Hippocampal formation (tissue), 2 donors: ENCODE results near the gene RBM20.
"Not testable (repeated sequence)": the region's sequence is repeated elsewhere in the genome, so short reads cannot be mapped to it uniquely, and the experiment has no call there.

ENCODE experiments used
- DNase-seq, 2 donors: peaks; one replicate each; lab custom pipeline; 2025; lab: John Stamatoyannopoulos, UW

The RBM20 gene

GRCh38 chr10:110764793-110765512, 120.8 kb downstream of the RBM20 start:
- no peak for DNase-seq

DNA sequence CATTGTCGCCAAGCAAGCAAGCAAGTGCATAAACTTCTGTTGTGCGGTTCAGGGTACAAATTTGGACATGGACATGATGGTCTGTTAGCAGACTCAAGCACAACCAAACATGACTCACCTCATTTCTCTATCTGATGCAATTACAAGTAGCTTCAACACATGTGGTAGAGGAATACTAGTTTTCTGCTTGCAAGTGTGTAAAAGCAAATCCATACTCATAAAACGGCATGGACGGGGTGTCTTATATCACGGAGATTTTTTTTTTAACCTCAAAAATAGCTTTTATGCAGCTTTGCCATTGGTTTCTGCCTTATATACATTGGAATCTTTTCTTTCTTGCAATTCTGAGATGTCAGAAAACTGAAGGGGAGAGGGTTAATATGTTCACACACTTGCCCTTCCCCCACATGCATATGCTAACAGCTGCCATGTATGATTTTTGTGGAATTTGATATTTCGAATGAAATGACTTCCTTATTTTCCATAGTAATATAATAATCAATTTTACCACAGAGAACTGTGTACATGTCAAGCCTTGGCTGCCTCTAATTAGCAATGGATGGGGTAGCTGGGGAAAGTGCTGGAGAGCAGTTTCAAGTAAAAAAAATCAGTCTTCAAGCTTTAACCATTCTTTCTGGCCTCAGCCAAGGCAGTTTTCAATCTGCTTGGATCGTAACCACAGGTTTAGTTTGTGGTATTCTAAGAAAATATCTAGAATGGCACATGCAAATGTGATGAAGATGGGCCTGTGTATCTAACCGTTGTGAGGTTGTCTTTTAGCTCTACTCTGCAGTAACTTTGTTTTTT, 121.6 kb downstream of the RBM20 start:
- no peak for DNase-seq

DNA sequence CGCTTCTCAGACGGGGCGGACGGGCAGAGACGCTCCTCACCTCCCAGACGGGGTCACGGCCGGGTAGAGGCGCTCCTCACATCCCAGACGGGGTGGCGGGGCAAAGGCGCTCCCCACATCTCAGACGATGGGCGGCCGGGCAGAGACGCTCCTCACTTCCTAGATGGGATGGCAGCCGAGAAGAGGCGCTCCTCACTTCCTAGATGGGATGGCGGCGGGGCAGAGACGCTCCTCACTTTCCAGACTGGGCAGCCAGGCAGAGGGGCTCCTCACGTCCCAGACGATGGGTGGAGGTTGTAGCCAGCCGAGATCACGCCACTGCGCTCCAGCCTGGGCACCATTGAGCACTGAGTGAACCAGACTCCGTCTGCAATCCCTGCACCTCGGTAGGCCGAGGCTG, 123.5 kb downstream of the RBM20 start:
- DNase-seq: not testable (repeated sequence)

DNA sequence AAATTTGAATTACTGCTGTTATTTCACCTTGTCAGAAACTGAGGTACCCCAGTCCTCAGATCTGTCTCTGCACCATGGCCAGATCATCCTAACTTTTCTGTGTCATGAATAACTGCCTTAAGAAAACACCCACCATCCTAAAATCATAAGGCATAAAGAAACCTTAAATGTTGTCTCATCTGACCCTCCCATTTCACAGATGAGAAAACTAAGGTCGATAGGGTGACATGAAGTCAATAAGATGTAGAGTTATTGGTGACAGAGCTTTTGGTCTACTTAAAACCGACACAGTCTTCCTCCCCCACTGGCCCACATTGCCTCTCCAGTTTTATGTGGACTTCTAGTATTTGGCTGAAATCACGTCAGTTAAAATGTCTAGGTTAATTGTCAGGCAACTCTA, 126.1 kb downstream of the RBM20 start:
- DNase-seq: no peak

DNA sequence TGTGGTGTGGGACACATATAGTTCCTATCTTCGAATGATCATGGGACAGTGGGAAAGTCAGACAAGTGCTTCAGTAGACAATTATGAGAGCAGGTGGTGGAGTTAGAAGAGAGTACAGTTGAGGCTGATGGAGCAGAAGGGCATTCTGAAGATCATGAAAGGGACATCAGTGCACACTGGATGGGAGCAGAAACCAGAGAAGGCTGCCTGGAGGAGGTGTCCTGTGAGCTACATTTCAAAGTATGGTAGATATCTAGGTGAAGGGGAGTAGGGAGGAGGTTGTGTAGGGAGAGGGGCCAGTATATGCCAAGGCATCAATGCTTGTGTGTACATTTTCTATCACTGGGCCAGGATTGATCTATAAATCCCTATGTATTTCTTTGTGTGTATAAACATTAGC, 127.3 kb downstream of the RBM20 start:
- no peak for DNase-seq

DNA sequence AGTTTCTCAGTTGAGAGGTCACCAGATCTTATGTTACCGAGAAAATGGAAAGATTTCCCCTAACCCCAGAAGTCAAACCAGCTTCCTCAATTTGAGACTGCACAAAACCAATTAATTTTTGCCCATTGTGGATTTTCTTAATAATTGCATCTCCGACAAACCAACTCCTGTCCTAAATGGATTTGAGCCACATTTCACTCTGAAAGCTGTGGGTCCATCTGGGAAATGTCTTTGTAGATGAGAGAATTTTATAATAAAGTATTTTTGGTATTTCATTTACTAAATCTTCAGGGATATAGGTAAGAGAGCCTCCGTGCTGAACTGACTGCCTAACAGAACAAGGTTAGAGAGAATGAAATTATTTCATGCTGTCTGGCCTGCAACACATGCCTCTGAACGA, 127.9 kb downstream of the RBM20 start:
- DNase-seq: no peak

- DNase-seq: no peak
Measured at GRCh38 chr10:110772454-110773025, 128.4 kb downstream of the RBM20 start.

GRCh38 chr10:110773693-110774068, 129.5 kb downstream of the RBM20 start:
- DNase-seq: no peak

DNA sequence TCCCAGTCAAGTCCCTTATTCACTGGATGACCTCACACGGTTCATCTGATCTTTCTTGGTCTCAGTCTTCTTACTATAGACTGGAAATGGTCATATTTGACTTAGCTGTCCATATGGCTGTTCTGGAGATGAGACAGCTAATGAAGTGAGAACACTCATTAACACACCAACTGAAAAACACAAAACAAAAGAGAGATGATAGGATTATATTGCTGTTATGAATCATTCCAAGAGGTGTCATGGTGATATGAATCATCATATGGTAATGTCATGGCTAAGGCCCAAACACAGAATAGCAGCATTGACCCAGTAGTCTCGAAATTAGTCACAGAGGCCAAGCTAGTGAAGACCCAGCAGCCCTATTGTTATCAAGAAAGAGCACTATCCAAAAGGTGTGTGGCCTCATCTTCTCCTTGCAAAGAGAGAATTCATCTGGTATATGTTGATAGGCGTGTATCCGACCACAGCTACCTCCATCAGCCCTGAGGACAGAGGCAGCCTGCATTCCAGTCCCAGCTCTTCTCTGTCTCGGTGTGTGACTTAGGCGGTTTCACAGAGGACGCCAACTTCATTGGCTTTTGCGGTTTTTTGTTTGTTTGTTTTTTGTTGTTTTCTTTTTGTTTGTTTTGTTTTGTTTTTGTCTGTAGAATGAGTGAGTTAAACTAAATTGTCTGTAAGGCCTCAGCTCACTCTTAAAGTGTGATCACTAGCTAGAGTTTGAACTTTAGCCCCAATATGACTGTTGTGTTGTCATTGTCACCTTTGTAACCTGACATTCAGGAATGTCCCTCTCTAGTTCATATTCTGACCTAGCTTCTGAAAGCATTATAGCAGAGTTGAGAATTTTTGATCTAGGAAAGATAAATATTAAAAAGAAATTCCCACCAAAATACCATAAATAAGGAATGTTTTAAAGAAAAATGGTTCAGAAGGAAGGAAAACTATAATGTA, 130.2 kb downstream of the RBM20 start:
- DNase-seq: no peak

- no peak for DNase-seq
Measured at GRCh38 chr10:110775020-110775375, 130.9 kb downstream of the RBM20 start.

DNA sequence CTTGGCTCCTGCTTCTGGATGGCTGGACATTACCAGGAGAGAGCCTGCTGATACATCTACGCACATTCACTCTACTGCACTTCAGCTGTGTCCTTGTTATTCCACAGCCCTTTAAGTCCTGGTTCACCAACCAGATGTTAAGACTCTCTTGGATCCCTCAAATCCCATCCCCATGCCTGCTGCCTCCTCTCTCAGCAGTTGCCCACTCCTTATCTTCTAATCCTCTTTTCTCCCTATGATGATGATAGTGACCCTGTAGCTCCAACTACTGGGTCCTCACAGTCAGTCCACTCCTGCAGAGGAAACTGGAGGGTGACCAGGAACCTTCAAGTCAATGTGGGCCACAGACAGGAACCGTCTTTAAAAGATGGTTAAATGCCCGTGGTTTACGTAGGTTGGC, 131.3 kb downstream of the RBM20 start:
- no peak for DNase-seq

DNA sequence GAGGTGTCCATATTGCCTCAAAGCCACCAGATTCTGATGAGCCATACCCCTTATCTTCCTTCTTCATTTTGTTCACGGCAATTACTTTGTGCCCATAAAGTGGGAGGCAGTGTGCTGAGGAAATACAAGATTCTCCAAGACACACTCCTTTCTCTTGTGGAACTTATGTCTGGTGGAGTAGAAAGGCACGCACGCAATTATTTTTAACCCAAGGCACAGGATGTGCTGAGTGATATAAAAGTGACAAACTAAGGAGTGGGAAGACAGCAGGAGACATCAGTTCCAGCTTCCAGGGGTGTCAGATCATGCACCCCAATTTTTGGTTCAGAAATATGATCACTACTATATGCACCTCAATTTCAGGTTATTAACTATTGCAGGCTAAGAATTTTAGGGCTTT, 132.9 kb downstream of the RBM20 start:
- DNase-seq: no peak

DNA sequence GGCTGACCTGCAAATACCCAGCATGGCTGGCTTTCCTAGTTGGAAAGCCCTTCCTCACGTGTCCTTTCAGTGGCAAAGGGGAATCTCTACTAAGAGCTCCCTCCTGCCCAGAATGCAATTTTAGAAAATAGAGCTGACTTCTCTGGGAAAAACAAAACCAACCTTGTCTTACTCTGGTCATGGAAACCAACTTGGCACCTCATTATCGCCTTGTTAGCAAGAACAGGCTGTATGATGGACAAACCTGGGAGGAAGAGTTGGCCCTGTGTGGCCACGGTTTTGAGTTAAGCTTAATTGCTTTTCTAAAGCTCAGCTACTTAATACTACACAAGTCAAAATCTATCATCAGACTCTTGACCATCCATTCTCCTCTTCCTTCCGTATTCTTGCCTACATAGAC, 133.5 kb downstream of the RBM20 start:
- DNase-seq: no peak

GRCh38 chr10:110778211-110778610, 134.1 kb downstream of the RBM20 start:
- no peak for DNase-seq

DNA sequence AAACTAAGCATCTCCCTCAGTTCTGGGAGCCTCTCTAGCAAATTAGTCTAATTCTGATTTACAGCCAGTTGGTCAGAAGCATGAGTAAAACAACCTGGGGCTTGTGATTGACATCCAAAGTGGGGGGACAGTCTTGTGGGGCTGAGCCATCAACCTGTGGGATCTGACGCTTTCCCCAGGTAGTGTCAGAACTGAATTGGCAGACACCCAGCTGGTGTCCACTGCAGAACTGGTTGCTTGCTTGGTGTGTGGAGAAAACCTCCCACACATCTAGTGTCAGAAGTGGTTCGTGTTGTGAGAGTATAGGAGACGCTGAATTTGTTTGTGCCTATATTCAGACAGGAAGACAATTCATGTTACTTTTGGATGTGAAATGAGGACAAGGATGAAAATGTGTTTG, 135.4 kb downstream of the RBM20 start:
- no peak for DNase-seq

DNA sequence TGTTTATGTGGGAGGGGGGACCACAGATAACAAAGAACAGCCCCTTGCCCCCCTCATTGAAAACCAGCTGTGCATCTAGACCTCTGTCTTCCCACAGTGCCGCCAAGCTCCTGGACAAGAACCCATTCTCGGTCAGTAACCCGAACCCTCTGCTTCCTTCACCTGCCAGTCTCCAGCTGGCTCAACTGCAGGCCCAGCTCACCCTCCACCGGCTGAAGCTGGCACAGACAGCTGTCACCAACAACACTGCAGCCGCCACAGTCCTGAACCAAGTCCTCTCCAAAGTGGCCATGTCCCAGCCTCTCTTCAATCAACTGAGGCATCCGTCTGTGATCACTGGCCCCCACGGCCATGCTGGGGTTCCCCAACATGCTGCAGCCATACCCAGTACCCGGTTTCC, 136.6 kb downstream of the RBM20 start:
- DNase-seq: no peak

GRCh38 chr10:110781139-110781538, 137.0 kb downstream of the RBM20 start:
- DNase-seq: no peak

GRCh38 chr10:110782616-110783015, 138.5 kb downstream of the RBM20 start:
- no peak for DNase-seq

GRCh38 chr10:110783509-110784107, 139.5 kb downstream of the RBM20 start:
- DNase-seq: no peak

- no peak for DNase-seq
Measured at GRCh38 chr10:110784198-110784597, 140.1 kb downstream of the RBM20 start.

DNA sequence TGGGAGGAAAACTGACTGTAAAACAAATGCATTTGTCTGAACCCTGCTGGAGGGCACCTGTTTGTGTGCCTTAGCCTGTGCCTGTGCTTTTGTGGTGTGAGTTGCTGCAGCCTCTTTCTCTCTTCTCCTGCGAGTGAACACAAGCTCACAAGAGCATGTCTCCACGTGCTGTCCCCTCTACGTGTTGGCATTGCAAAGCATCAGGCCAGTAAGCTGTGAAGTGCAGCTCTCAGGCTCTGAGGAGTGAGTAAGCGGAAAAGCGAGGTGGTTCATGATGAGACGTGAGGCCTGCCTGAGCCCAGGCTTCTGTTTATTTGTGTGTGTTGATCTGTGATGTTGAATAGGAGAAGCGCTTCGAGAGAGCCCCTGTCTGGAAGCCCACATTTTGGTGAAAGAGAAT, 142.0 kb downstream of the RBM20 start:
- no peak for DNase-seq
